OCI-LY3 (cell line): ENCODE measurements around the gene TPSD1.
"Not testable (repeated sequence)": the region's sequence is repeated elsewhere in the genome, so short reads cannot be mapped to it uniquely, and the experiment has no call there.

ENCODE experiments used
- EZH2phosphoT487 ChIP-seq: fragments of 200-600 bp; shearing (Covaris generic); IDR thresholded peaks from 2 replicates; pipeline ENCODE4 v1.6.1; 2018; ENCODE audit warnings: antibody characterized with exemption, mixed run types, low read depth
- TF ChIP-seq, protein P1 (sequence below): fragments of 200-600, 300-600 bp; sonication (generic); IDR thresholded peaks from 2 replicates; pipeline ENCODE4 v1.5.1; 2014; ENCODE audit warnings: antibody characterized with exemption, low read length, low read depth

DNA sequence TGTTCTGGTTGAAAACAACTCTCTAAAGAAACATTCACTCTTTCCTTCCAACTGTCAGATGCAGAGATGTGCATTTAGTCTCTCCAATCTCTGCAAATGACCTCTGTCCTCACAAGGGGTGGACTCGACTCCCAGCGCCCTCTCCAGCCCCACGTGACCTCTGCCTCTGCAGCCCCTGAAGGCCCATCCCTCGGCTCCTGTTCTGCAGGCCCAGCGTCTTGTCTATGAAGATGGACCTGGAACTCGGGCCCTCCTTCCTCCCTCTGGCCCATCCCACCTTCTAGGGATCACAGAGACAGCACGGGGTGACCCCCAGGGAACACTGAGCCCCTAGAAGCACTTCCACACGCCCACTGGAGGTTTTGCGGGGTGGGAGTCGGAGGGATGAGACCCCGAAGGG is 12.5 kb upstream of the TPSD1 start:
- TF ChIP-seq, protein P1, sequence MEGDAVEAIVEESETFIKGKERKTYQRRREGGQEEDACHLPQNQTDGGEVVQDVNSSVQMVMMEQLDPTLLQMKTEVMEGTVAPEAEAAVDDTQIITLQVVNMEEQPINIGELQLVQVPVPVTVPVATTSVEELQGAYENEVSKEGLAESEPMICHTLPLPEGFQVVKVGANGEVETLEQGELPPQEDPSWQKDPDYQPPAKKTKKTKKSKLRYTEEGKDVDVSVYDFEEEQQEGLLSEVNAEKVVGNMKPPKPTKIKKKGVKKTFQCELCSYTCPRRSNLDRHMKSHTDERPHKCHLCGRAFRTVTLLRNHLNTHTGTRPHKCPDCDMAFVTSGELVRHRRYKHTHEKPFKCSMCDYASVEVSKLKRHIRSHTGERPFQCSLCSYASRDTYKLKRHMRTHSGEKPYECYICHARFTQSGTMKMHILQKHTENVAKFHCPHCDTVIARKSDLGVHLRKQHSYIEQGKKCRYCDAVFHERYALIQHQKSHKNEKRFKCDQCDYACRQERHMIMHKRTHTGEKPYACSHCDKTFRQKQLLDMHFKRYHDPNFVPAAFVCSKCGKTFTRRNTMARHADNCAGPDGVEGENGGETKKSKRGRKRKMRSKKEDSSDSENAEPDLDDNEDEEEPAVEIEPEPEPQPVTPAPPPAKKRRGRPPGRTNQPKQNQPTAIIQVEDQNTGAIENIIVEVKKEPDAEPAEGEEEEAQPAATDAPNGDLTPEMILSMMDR = not testable (repeated sequence)
- not testable (repeated sequence) for TF ChIP-seq EZH2phosphoT487
